Activated T-cell treated with anti-CD3 and anti-CD28 coated beads for 24 hours (primary cell): ENCODE results near the gene GSTCD.

Experiments
- DNase-seq: peaks from one replicate; pipeline ENCODE4 v3.0.0-alpha.2; 2020; ENCODE audit warnings: low read depth

Gene GSTCD

GRCh38 chr4:105887508-105887907, 178.9 kb downstream of the GSTCD start:
- no peak for DNase-seq

- no peak for DNase-seq
Measured at GRCh38 chr4:105894660-105895582, 186.3 kb downstream of the GSTCD start, which contains the start of gene NPNT. Gene NPNT (plus strand): TSS chr4:105895471. CDS start chr4:105895653, 182 bp downstream.

- DNase-seq: no peak
Measured at GRCh38 chr4:105895583-105896460, 187.2 kb downstream of the GSTCD start.

- no peak for DNase-seq
Measured at GRCh38 chr4:105896461-105896942, 187.9 kb downstream of the GSTCD start.
